ENCODE results near the gene GABRR1. TPM values are rescaled to one million over a fixed set of nuclear protein-coding genes. Genes with fewer than 3 reads are reported as not detected.
A peak's percentile ranks its signal among the peaks of the same experiment; 100 is the strongest.

Gene GABRR1
- total and polyA plus RNA-seq, 2 donors (not counting 3 experiments of a cell fraction or from before 2014, with no cell fraction given) = not detected

- H2AFZ ChIP-seq (ENCODE audit: low read depth, low read length) = no peak overlapping the region
- H3K36me3 ChIP-seq (ENCODE audit: control insufficient read depth in 2 of 2, extremely low read depth in 1 of 2, insufficient read depth in 2 of 2, low read length in 2 of 2) = no peaks in the 10 kb centered on the region
- dilution Hi-C loops (cut with MboI; ENCODE audit: extremely low pct_ligation_motif_present, low sequenced_read_pairs) = no loop called here
- DNase-seq (ENCODE audit: low read depth, low spot score) (peak; percentile 29), FAIRE-seq (peak; percentile 59)
- peaks cover 0 to 4% of the 10 kb centered on the region in 2 experiments for H3K27me3 ChIP-seq (ENCODE audit: control insufficient read depth in 2 of 2, insufficient read depth in 2 of 2, low read length in 2 of 2)
- no peak overlapping the region for H3K27ac ChIP-seq (ENCODE audit: insufficient read depth, low read depth, low read length)
- no peaks in the 10 kb centered on the region for H4K20me1 ChIP-seq (replicated peaks; ENCODE audit: control insufficient read depth, extremely low read depth, insufficient read depth, low read length)
- no peaks in the 10 kb centered on the region for H3K79me2 ChIP-seq (ENCODE audit: control insufficient read depth, insufficient read depth, low read length)
- H3K9me3 ChIP-seq (replicated peaks; ENCODE audit: control insufficient read depth, insufficient read depth, low read length) = no peaks in the 10 kb centered on the region
- ChIA-PET POLR2A (no interaction called here), CTCF (interaction anchor here (0.9 to 1.7 kb wide), 5 partner anchors 17 to 138 kb away, joined by 3 to 5 read pairs (median 3); no protein-coding TSS in a partner anchor)
- no peak overlapping the region for H3K4me3 ChIP-seq (replicated peaks in 1 of 3; ENCODE audit: insufficient read depth in 1 of 3, low read depth in 1 of 3, low read length in 3 of 3)
- no peak overlapping the region for H3K4me2 ChIP-seq (ENCODE audit: insufficient read depth, low read length)
- no peak overlapping the region for H3K9ac ChIP-seq (replicated peaks; ENCODE audit: extremely low read depth, insufficient read depth, low read length)
- intact Hi-C loops (cut with micrococcal nuclease) = no loop called here
- H3K4me1 ChIP-seq (ENCODE audit: control insufficient read depth, extremely low read depth, insufficient read depth, low read length) = no peaks in the 10 kb centered on the region
- no peaks in the 10 kb centered on the region for H3K9me1 ChIP-seq (replicated peaks; ENCODE audit: control insufficient read depth, extremely low read depth, insufficient read depth, low read length)
- TF ChIP-seq FOS (IDR thresholded peaks at IDR 0.05; ENCODE audit: borderline replicate concordance, insufficient read depth, low read length) (no peak), POLR2A (IDR thresholded peaks at IDR 0.05; ENCODE audit: low read depth, low read length) (no peak), POLR2AphosphoS5 (IDR thresholded peaks at IDR 0.05; ENCODE audit: insufficient read depth, low read depth, low read length) (no peak)
- no TSS peak for BruUV-seq (replicated peaks)
These were observed 43.7 kb upstream of the GABRR1 start for GRCh38 chr6:89260832-89261231.

DNA sequence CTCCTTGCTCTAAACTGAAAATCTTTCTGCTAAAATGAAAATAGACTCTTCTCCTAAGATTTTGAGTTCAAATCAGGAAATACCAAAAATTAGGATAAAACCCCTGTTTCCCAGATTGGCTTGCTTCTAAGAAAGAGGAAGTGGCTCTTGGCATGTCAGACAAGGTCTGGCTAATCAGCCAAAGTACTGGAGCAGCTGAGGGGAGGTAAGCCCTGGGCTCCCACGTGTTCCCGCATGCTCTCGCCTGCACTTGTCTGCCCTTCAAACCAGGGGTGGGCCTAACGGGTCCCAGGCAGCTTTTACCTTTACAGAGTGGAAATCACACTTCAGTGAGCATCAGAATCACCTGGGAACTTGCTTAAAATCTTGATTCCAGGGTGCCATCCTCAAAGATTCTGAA lies 43.2 kb upstream of the GABRR1 start:
- TF ChIP-seq, protein P1, sequence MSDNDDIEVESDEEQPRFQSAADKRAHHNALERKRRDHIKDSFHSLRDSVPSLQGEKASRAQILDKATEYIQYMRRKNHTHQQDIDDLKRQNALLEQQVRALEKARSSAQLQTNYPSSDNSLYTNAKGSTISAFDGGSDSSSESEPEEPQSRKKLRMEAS (IDR thresholded peaks at IDR 0.05; ENCODE audit: insufficient read depth, insufficient read length) = no peak
- TF ChIP-seq EZH2 (IDR thresholded peaks at IDR 0.05; ENCODE audit: borderline replicate concordance, low read depth, low read length, severe bottlenecking) (no peak), JUN (IDR thresholded peaks at IDR 0.05; ENCODE audit: borderline replicate concordance, insufficient read depth, insufficient read length, low read depth) (no peak), MYC (IDR thresholded peaks at IDR 0.05; ENCODE audit: low read depth, low read length) (no peak), GATA2 (IDR thresholded peaks at IDR 0.05; ENCODE audit: insufficient read depth, insufficient read length, low read depth, low read length) (no peak)
- TF ChIP-seq, protein P2, sequence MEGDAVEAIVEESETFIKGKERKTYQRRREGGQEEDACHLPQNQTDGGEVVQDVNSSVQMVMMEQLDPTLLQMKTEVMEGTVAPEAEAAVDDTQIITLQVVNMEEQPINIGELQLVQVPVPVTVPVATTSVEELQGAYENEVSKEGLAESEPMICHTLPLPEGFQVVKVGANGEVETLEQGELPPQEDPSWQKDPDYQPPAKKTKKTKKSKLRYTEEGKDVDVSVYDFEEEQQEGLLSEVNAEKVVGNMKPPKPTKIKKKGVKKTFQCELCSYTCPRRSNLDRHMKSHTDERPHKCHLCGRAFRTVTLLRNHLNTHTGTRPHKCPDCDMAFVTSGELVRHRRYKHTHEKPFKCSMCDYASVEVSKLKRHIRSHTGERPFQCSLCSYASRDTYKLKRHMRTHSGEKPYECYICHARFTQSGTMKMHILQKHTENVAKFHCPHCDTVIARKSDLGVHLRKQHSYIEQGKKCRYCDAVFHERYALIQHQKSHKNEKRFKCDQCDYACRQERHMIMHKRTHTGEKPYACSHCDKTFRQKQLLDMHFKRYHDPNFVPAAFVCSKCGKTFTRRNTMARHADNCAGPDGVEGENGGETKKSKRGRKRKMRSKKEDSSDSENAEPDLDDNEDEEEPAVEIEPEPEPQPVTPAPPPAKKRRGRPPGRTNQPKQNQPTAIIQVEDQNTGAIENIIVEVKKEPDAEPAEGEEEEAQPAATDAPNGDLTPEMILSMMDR (IDR thresholded peaks at IDR 0.05; ENCODE audit: extremely low read depth in 1 of 2, insufficient read depth in 1 of 2, low read depth in 1 of 2, low read length in 2 of 2) = no peak
- no TSS peak for BruUV-seq (replicated peaks)

More for the DNA sequence above, 43.2 kb upstream of the GABRR1 start:
- no peak for DNase-seq (ENCODE audit: low read depth, low spot score)
- H3K4me3 ChIP-seq (replicated peaks in 1 of 3; ENCODE audit: insufficient read depth in 1 of 3, low read depth in 1 of 3, low read length in 3 of 3) = no peak overlapping the region
- no peak overlapping the region for H2AFZ ChIP-seq (ENCODE audit: low read depth, low read length)
- H3K9ac ChIP-seq (replicated peaks; ENCODE audit: extremely low read depth, insufficient read depth, low read length) = no peak overlapping the region
- H3K9me1 ChIP-seq (replicated peaks; ENCODE audit: control insufficient read depth, extremely low read depth, insufficient read depth, low read length) = no peaks in the 10 kb centered on the region
- ChIA-PET CTCF (interaction anchor here (0.9 to 1.7 kb wide), 6 partner anchors 16 to 278 kb away, joined by 3 to 5 read pairs (median 3); no protein-coding TSS in a partner anchor), POLR2A (no interaction called here)
- no peaks in the 10 kb centered on the region for H3K9me3 ChIP-seq (replicated peaks; ENCODE audit: control insufficient read depth, insufficient read depth, low read length)
- no peaks in the 10 kb centered on the region for H4K20me1 ChIP-seq (replicated peaks; ENCODE audit: control insufficient read depth, extremely low read depth, insufficient read depth, low read length)
- intact Hi-C loops (cut with micrococcal nuclease) = no loop called here
- H3K27ac ChIP-seq (ENCODE audit: insufficient read depth, low read depth, low read length) = no peak overlapping the region
- no peaks in the 10 kb centered on the region for H3K36me3 ChIP-seq (ENCODE audit: control insufficient read depth in 2 of 2, extremely low read depth in 1 of 2, insufficient read depth in 2 of 2, low read length in 2 of 2)
- FAIRE-seq = no peak
- H3K27me3 ChIP-seq (ENCODE audit: control insufficient read depth in 2 of 2, insufficient read depth in 2 of 2, low read length in 2 of 2) = no peaks in the 10 kb centered on the region
- dilution Hi-C loops (cut with MboI; ENCODE audit: extremely low pct_ligation_motif_present, low sequenced_read_pairs) = no loop called here
- H3K4me2 ChIP-seq (ENCODE audit: insufficient read depth, low read length) = no peak overlapping the region
- H3K79me2 ChIP-seq (ENCODE audit: control insufficient read depth, insufficient read depth, low read length) = no peaks in the 10 kb centered on the region
- no peaks in the 10 kb centered on the region for H3K4me1 ChIP-seq (ENCODE audit: control insufficient read depth, extremely low read depth, insufficient read depth, low read length)

Data from endothelial cell of umbilical vein (primary cell).